CD14-positive monocyte (primary cell): ENCODE measurements around the gene SHB. TPM values are rescaled to one million over a fixed set of nuclear protein-coding genes. Genes with fewer than 3 reads are reported as not detected.

Experiments used
- DNase-seq, 3 donors: peaks; one replicate each; pipeline ENCODE4 v3.0.0-alpha.2; 2011 to 2022
- H2AFZ ChIP-seq: 2 replicates; pipeline ENCODE4 v1.6.0; 2012; ENCODE audit warnings: mild to moderate bottlenecking, low read depth, low read length, inconsistent platforms; ENCODE audit not compliant: insufficient read depth, poor library complexity, severe bottlenecking
- H3K27ac ChIP-seq, 2 donors: 1 replicate in 1 of 2; 2 replicates in 1 of 2; pipeline ENCODE4 v1.5.1; 2012 to 2013; ENCODE audit warnings: low read length in 2 of 2, control low read depth in 1 of 2, inconsistent platforms in 1 of 2, low read depth in 1 of 2, mild to moderate bottlenecking in 1 of 2
- H3K27me3 ChIP-seq, 2 donors: one replicate each; pipeline versions ENCODE4 v1.6.0 to v1.6.1; 2011 to 2013; ENCODE audit warnings: low read length in 2 of 2; ENCODE audit not compliant: control insufficient read depth in 2 of 2, insufficient read depth in 2 of 2
- H3K36me3 ChIP-seq, 2 donors: replicated peaks in 1 of 2; 1 replicate in 1 of 2; 2 replicates in 1 of 2; pipeline versions ENCODE4 v1.5.1 to v1.6.1; 2012 to 2013; ENCODE audit warnings: low read length in 2 of 2, control low read depth in 1 of 2, inconsistent platforms in 1 of 2, mild to moderate bottlenecking in 1 of 2; ENCODE audit not compliant: insufficient read depth in 2 of 2, control insufficient read depth in 1 of 2
- H3K4me1 ChIP-seq, 2 donors: 1 replicate in 1 of 2; 2 replicates in 1 of 2; pipeline versions ENCODE4 v1.5.1 to v1.6.1; 2012 to 2013; ENCODE audit warnings: low read length in 2 of 2, control low read depth in 1 of 2, inconsistent platforms in 1 of 2, mild to moderate bottlenecking in 1 of 2, moderate library complexity in 1 of 2; ENCODE audit not compliant: insufficient read depth in 2 of 2, control insufficient read depth in 1 of 2
- H3K4me2 ChIP-seq: replicated peaks from 2 replicates; pipeline ENCODE3; 2012; ENCODE audit warnings: low read length, moderate library complexity, mild to moderate bottlenecking; ENCODE audit not compliant: poor library complexity, severe bottlenecking; ENCODE audit errors: extremely low read depth
- H3K4me3 ChIP-seq, 3 experiments: fragments of 200-600 bp in 1 of 3; sonication (generic) in 1 of 3; replicated peaks in 1 of 3; 1 replicate in 2 of 3; 2 replicates in 1 of 3; pipeline ENCODE4 v1.5.1; 2011 to 2013; ENCODE audit warnings: low read length in 3 of 3, mild to moderate bottlenecking in 3 of 3, control low read depth in 2 of 3, low read depth in 2 of 3, inconsistent platforms in 1 of 3, moderate library complexity in 1 of 3
- H3K79me2 ChIP-seq: 2 replicates; pipeline ENCODE4 v1.6.0; 2012; ENCODE audit warnings: mild to moderate bottlenecking, control low read depth, inconsistent platforms, low read length, moderate library complexity; ENCODE audit not compliant: insufficient read depth
- H3K9ac ChIP-seq: 2 replicates; pipeline ENCODE4 v1.6.0; 2017; ENCODE audit warnings: low read length, mild to moderate bottlenecking; ENCODE audit not compliant: insufficient read depth, poor library complexity, severe bottlenecking
- H3K9me3 ChIP-seq, 2 donors: replicated peaks in 1 of 2; 1 replicate in 1 of 2; 2 replicates in 1 of 2; pipeline versions ENCODE4 v1.5.1 to v1.6.1; 2012 to 2013; ENCODE audit warnings: low read length in 2 of 2, control low read depth in 1 of 2; ENCODE audit not compliant: control insufficient read depth in 1 of 2, insufficient read depth in 1 of 2
- H4K20me1 ChIP-seq: 2 replicates; pipeline ENCODE4 v1.6.0; 2012; ENCODE audit warnings: mild to moderate bottlenecking, low read length, control low read depth, moderate library complexity; ENCODE audit not compliant: insufficient read depth
- H3K27ac Mint-ChIP-seq, 7 donors: one replicate each; pipeline ENCODE4 v1.8.0; 2020; ENCODE audit warnings: mild to moderate bottlenecking in 7 of 7, mixed read lengths in 7 of 7, moderate library complexity in 6 of 7, inconsistent platforms in 2 of 7
- H3K27me3 Mint-ChIP-seq, 3 donors: one replicate each; pipeline ENCODE4 v1.8.0; 2021 to 2022; ENCODE audit warnings: low read depth in 3 of 3, mild to moderate bottlenecking in 3 of 3, mixed read lengths in 3 of 3, moderate library complexity in 3 of 3, inconsistent platforms in 1 of 3
- H3K36me3 Mint-ChIP-seq, 2 donors: one replicate each; pipeline ENCODE4 v1.8.0; 2020; ENCODE audit warnings: mixed read lengths in 2 of 2, inconsistent platforms in 1 of 2, mild to moderate bottlenecking in 1 of 2
- H3K4me1 Mint-ChIP-seq: one replicate; pipeline ENCODE4 v1.8.0; 2020; ENCODE audit warnings: mild to moderate bottlenecking, mixed read lengths
- H3K4me3 Mint-ChIP-seq, 2 donors: one replicate each; pipeline ENCODE4 v1.8.0; 2020; ENCODE audit warnings: mild to moderate bottlenecking in 2 of 2, mixed read lengths in 2 of 2, moderate library complexity in 1 of 2
- H3K9me3 Mint-ChIP-seq, 7 donors: one replicate each; pipeline ENCODE4 v1.8.0; 2020 to 2022; ENCODE audit warnings: mixed read lengths in 7 of 7, mild to moderate bottlenecking in 6 of 7, moderate library complexity in 6 of 7, inconsistent platforms in 2 of 7
- CTCF ChIP-seq: fragments of 200-600 bp; IDR thresholded peaks from one replicate; pipeline ENCODE4 v1.8.0; 2022; ENCODE audit warnings: antibody characterized with exemption, mild to moderate bottlenecking
- WGBS: methylation state at CpG from one replicate; pipeline ENCODE4 v1.1.5; 2013; ENCODE audit warnings: missing lambda C conversion rate; ENCODE audit not compliant: insufficient coverage; 5-methylcytosine and 5-hydroxymethylcytosine counted together
- intact Hi-C, 2 donors: fragments of 100-400 bp; cut with micrococcal nuclease; formaldehyde crosslinking; loops; one replicate each; pipeline versions ENCODE4 v1.15.0 to v1.15.1; 2023
- polyA plus RNA-seq, 3 donors: library from polyadenylated mRNA; depleted of rRNA in 1 of 3; unstranded in 2 of 3; stranded (reverse) in 1 of 3; fragments of 300-500 nt in 2 of 3; fragments of >200 nt in 1 of 3; fragmentation: Illumina TruSeq in 2 of 3; gene quantifications; 1 replicate in 2 of 3; 2 replicates in 1 of 3; pipeline ENCODE4 v1.2.3, GENCODE V29; 2012 to 2021

Gene SHB
- polyA plus RNA-seq, 3 donors, result 0.27 to 1.3 (median 0.31) TPM

- Histone ChIP-seq H3K4me3 (no peak overlapping the region), H3K27me3 (no peaks in the 10 kb centered on the region), H3K36me3 (no peaks in the 10 kb centered on the region), H3K4me2 (no peak overlapping the region), H3K27ac (no peak overlapping the region), H3K79me2 (no peaks in the 10 kb centered on the region), H4K20me1 (no peaks in the 10 kb centered on the region), H3K4me1 (no peaks in the 10 kb centered on the region), H3K9me3 (no peaks in the 10 kb centered on the region), H2AFZ (no peak overlapping the region), H3K9ac (no peak overlapping the region)
- WGBS, result 100% methylated on average over 2 of the region's 9 CpGs
- H3K27ac Mint-ChIP-seq, result no peak overlapping the region
- H3K27me3 Mint-ChIP-seq, result peaks cover 0 to 3% (median 2%) of the 10 kb centered on the region in 3 donors
- H3K4me3 Mint-ChIP-seq, result peak overlapping the region in 1 of 2 donors; percentile 17
- TF ChIP-seq CTCF, result no peak
- no peak for DNase-seq
- H3K36me3 Mint-ChIP-seq, result no peaks in the 10 kb centered on the region
- H3K4me1 Mint-ChIP-seq, result peaks cover 3% of the 10 kb centered on the region
- no peaks in the 10 kb centered on the region for H3K9me3 Mint-ChIP-seq
- intact Hi-C loops, result no loop called here
These were observed 131.7 kb downstream of the SHB start for GRCh38 chr9:37937366-37937765.

GRCh38 chr9:37936965-37937364, 132.1 kb downstream of the SHB start:
- Histone ChIP-seq H3K27ac (no peak overlapping the region), H3K79me2 (no peaks in the 10 kb centered on the region), H4K20me1 (no peaks in the 10 kb centered on the region), H3K4me1 (no peaks in the 10 kb centered on the region), H3K27me3 (no peaks in the 10 kb centered on the region), H3K9ac (no peak overlapping the region), H2AFZ (no peak overlapping the region), H3K4me2 (no peak overlapping the region), H3K4me3 (no peak overlapping the region), H3K36me3 (no peaks in the 10 kb centered on the region), H3K9me3 (no peaks in the 10 kb centered on the region)
- Mint-ChIP-seq H3K4me1 (peaks cover 3% of the 10 kb centered on the region), H3K36me3 (no peaks in the 10 kb centered on the region), H3K27me3 (peaks cover 0 to 3% (median 2%) of the 10 kb centered on the region in 3 donors), H3K27ac (no peak overlapping the region), H3K9me3 (no peaks in the 10 kb centered on the region), H3K4me3 (no peak overlapping the region)
- intact Hi-C loops, result no loop called here
- TF ChIP-seq CTCF, result no peak
- WGBS, result 85% methylated on average over 4 of the region's 4 CpGs
- no peak for DNase-seq
